GM10847 (cell line): ENCODE results near the gene APLP2.

Experiments used
- POLR2A ChIP-seq: IDR thresholded peaks from 2 replicates; pipeline ENCODE4 v1.6.1; 2011; ENCODE audit not compliant: insufficient read length; ENCODE audit errors: extremely low read depth

Gene APLP2

DNA sequence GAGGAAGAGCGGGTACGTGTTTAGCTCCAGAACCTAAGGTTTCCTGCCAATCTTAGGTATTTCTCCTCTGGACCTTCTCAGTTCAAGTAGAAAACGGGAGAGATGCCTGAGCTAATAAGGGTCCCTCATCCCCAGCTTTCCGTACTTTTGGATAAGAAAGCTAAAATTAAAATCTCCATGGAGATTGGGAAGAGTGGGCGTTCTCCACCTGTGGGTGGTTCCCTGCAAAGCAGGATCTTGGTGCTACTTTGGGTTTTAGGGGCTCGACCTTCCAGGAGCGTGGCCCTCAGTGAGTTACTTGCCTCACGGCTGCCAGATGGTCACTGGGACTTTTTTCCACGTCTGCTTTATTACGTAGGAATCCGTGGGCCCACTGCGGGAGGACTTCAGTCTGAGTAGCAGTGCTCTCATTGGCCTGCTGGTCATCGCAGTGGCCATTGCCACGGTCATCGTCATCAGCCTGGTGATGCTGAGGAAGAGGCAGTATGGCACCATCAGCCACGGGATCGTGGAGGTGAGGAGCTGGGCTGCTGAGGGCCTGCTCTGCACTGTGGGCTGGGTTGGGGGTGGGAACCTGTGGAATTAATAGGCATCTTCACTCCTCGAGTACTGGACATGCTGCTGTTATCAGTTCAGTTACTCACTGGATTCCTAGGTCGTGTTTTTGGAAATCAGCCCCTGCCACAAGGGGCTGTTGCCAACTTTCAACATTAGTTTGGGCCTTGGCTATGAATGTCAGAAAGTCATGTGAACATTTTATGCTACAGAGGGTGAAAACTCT lies 72.1 kb downstream of the APLP2 start:
- no peak for TF ChIP-seq POLR2A

DNA sequence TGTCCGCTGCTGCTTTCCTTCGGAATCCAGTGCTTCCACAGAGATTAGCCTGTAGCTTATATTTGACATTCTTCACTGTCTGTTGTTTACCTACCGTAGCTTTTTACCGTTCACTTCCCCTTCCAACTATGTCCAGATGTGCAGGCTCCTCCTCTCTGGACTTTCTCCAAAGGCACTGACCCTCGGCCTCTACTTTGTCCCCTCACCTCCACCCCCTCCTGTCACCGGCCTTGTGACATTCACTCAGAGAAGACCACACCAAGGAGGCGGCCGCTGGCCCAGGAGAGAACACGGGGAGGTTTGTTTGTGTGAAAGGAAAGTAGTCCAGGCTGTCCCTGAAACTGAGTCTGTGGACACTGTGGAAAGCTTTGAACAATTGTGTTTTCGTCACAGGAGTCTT lies 74.4 kb downstream of the APLP2 start:
- TF ChIP-seq POLR2A = no peak

DNA sequence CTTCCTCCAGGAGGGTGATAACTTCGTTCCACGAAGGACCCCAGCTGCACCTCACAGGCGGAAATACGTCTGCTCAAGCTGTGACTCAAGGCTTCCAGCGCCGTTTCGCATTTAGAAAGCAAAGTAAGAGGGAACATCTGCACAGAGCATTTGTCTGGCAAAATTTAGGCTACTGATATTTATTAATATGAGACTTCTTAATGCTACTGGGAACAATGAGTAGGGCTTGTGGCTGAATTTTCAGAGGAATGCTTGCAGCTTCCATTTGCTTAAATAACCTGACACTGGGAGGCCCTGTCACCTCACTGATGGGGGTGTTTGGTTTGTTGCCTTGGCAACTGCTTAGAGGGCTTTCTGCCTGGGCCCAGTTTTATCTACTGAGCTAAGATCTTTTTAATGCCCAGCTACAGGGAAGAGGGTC lies 75.2 kb downstream of the APLP2 start:
- TF ChIP-seq POLR2A = no peak

DNA sequence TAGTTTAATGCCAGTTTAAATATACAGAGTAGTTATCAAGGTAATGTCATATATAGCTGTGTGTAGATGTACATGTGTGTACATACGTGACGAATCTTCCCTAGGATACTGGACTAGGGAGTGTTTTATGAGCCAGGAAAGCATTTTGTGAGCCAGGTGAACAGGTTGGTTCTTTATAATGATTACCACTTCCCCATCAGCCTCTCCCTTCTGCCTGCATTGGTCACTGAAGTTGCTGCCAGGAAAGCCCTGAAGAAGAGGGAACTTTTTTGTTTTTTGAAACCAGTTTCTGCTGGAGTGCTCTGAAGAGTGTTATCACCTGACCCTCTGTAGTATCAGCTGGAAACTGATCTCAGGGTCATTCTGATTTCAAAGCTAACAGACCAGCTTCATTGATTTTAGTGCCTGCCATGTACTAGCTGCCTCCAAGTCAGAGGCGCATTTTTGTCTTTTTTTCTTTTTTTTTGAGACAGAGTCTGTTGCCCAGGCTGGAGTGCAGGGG lies 75.7 kb downstream of the APLP2 start:
- no peak for TF ChIP-seq POLR2A

DNA sequence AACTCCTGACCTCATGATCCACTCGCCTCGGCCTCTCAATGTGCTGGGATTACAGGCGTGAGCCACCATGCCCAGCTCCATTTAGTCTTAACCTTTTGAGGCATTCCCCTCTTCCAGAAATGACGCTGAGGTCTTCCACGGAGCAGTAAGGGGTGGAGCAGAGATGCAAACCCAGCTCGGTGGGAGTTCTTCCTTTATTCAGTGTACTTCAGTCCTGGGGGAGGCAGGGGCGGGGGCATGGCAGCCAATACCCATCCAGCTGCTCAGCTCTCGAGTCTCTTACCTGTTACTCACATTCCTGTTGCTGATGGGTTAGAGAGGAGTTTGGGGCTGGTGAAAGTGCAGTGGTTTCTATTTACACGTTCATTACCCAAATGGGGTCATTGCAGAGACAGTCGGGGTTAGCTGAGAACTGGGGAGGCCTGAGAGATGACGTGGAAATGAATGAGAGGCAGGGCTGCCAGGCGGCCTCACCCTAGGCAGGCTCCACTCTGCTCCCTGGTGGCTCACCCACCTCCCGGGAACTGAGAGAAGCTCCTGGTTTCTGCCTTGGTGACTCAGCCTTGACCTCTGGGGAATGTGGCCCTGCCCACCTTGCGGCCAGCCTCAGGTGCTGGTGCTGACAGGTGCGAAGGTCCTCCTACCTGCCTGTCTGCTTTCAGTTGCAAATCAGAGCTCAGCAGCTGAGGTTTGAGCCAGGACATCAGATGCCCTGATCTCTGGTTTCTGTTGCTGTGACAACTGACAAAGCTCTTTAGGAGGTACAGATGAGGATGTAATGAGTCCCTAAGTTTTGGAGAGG lies 76.5 kb downstream of the APLP2 start:
- no peak for TF ChIP-seq POLR2A

DNA sequence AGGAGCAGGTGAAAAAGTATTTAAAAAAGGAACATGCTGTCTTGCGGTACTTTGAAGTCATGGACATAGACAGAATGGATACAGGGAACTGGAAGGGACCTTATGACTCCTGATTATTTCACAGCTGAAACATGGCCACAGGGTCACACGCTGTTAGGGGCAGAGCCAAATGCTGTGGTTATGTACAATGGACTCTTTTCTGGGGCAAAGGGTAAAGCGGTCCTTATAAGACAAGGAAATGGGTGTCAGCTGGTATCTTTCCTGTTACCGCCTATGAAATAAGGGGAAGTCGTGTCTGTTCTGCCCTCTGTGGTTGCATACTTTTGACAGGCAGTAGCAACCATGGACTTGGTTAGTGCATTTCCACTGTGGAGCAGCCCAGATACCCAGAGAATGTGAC lies 77.1 kb downstream of the APLP2 start:
- TF ChIP-seq POLR2A = no peak

DNA sequence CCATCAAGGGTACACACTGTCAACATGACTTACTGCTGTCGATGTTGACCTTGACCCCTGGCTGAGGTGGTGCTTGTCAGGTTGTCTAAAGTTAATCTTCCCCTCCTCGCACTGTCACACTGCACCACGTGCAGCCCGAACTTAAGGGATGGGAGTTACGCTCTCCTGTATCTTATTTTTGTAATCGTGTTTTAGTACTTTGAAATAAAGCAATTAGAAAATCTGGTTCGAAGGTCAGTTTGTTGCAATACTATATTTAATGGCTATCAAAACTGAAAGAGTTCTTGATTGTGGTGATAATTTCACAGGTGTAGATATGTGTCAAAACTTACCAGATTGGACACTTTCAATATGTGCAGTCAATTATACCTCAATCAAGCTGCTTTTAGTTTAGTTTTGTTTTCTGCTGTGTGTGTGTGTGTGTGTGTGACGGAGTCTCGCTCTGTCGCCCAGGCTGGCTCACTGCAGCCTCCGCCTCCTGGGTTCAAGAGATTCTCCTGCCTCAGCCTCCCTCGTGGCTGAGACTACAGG lies 79.2 kb downstream of the APLP2 start:
- TF ChIP-seq POLR2A = no peak

DNA sequence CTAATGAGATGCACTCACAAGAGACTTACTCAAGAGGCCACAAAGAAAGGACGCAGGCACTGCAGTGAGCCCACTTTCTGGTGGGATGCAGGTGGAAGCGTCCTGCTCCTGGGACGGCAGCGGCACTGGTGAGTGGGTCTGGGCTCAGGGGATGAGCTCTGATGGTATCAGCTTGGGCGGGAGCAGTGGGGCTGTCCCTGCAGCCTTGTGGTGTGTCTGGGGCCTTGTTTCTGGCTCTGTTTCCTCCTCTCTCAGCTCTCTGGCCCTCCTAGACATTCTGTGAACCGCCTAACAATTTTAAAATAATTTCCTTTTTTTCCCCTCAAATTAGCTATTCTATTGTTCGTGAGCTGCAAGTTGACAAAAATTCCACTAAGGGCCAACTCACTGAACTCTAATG lies 81.1 kb downstream of the APLP2 start:
- TF ChIP-seq POLR2A = no peak

DNA sequence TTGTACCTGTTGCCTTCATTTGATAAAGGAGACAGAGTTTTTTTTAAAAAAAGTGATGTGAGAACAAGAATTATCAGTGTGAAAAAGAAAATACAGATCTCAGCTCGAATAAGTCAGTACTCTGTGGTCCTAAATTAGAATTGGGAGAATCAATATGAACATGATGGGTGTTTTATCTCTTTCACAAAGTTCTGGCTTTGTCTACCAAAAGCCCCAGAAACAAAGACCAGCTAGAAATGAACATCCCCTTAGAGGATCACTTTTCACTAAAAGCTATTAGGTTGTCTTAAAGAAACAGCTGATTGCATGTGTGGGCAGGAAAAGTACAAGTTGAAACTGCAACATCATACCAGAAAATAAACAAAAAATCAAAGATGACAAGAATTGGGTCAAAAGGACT lies 81.5 kb downstream of the APLP2 start:
- no peak for TF ChIP-seq POLR2A

DNA sequence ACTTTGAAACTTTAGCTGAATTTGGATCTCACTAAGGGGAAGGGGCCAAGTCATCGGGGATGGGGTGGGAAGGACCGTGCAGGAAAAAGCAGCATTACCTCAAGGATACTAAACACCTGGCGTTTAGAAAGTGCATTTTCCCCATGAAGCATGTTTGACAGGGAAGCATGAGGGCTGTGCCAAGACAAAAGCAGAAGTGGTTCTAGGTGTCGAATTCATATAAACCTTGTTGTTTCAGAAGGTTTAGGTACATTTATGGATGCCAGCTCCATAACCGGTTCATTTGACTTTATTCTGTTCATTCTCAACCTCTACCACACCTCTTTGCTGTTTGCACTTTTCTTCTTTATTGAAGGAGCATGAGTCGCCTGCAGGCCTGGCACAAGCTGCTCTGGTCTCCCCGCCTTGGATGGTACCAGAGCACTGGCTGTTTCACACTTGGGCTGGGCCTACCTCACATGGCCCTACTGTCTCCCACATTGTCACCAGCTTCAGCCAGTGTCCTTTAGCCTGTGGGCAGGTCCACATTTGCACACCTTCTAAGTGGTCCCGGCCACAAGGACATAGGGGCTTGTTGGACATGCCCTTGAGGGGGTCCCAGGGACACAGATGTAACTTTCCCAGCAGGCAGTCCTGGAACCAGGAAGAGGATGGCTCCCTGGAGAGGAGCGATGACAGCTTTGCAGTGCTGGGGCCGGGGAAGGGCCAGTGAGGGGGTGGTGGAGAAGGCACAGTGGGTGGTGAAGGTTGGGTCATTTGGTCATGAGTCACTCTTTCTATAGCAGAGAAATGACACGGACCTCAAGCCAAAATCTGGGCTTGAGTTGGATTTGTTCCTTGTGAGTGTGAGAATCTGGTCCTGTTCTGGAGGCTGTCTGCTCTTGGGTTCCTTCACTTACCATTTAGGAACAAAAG lies 86.7 kb downstream of the APLP2 start:
- no peak for TF ChIP-seq POLR2A

DNA sequence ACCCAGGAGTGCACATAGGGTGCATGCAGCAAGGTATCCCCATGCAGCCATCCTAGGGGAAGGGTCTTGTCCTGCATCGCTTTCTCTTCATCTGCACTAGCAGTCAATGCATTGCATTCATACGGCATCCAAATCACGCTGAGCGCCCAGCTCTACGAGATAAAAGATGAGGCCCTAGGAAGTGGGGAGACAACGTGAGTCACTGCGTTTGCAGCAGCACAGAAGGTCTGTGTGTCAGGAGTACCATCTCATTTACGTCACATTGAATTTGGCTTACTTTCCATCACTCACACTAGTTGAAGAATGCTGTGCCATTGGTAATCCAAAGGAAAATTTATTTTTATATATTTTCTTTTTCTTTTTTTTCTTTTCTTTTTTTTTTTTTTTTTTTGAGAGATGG lies 87.4 kb downstream of the APLP2 start:
- no peak for TF ChIP-seq POLR2A

DNA sequence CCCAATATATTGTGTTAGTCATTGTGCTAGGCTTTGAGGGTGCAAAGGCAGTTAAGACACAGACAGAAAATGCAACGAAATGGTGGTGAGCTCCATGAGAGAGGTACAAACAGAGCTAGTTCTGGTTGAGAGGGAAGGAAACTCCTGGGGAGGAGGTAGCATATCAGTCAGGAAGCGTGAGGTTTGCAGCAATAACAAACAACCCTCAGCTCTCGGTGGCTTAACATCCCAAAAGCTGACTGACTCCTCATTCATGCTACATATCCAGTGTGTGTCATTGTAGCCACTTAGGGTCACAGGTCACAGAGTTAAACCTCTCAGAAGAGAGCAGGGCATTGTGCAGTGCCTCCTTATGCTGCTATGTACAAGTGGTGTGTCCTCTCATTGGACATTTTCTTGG lies 88.1 kb downstream of the APLP2 start:
- TF ChIP-seq POLR2A = no peak

DNA sequence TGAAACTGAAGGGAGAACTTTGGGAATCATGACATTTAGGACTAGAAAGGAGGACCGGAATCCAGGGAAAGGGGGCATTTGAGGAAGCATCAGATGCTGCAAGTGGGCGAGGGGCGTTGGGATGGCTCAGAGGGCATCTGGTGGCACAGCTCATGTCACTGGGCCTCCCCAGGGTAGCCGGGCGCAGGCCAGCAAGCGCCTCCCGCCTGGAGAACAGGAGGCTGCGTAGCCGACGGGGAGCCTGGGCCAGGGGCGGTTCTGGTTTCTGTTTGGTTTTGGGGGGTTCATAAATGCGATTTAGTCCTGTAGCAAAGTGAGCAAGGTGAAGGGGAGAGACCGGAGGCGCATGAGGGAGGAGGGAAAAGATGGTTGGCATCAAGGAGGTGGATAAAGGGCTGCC lies 89.4 kb downstream of the APLP2 start:
- TF ChIP-seq POLR2A = no peak

DNA sequence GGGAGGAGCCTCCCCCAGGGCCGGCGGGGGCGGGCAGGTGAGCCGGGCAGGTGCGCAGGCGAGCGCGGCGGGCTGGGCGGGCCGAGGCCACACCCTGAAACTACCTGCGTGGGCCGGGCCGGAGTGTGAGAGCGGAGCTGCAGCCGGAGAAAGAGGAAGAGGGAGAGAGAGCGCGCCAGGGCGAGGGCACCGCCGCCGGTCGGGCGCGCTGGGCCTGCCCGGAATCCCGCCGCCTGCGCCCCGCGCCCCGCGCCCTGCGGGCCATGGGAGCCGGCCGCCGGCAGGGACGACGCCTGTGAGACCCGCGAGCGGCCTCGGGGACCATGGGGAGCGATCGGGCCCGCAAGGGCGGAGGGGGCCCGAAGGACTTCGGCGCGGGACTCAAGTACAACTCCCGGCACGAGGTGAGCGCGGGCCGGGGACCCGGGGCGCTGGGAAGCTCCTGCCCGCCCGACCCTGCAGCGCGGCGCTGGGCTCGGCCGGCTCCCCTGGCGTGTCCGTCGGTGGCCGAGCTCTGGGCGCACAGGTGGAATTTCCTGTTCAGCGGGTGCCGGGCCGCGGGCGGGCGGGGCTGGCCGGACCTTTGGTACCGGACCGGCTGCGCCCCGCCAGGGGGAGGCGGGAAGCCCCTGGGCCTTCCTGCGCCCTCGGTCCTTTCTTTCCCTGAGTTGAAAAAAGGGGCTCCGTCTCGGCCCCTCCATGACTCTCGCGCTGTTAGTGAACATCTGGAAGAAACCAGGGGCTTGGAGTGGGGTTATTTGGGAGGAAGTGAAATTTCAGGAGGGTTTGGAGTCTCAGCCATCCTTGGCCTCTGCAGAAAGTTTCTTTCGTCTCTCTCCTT lies 90.2 kb downstream of the APLP2 start, which contains the start of gene ST14:
TSS of gene ST14 (plus strand) at position 126 of the 841 bp plus-strand sequence. CDS start at position 324, 198 bp downstream.
- no peak for TF ChIP-seq POLR2A
